MM.1S (cell line): ENCODE results near the gene URB1.

Source experiments
- CTCF ChIP-seq: fragments of 300-600 bp; sonication (generic); IDR thresholded peaks from 2 replicates; pipeline ENCODE4 v1.5.1; 2016; ENCODE audit warnings: antibody characterized with exemption, low read length, mixed read lengths
- EZH2 ChIP-seq: fragments of 300-600 bp; sonication (generic); optimal IDR thresholded peaks from 2 replicates; pipeline ENCODE3; 2017; ENCODE audit warnings: low read depth, mild to moderate bottlenecking, antibody characterized with exemption, low read length, mixed read lengths

GRCh38 chr21:32366191-32366590, 26.6 kb downstream of the URB1 start:
- TF ChIP-seq CTCF (no peak), EZH2 (no peak)
